GM21786 (cell line): ENCODE results near the gene AMMECR1.
A peak's percentile ranks its signal among the peaks of the same experiment; 100 is the strongest.

Source experiments
- ATAC-seq: cut with Tn5 transposase; IDR thresholded peaks from one replicate; pipeline ENCODE4 v1.9.1; 2021; ENCODE audit not compliant: unreplicated experiment

Gene AMMECR1

DNA sequence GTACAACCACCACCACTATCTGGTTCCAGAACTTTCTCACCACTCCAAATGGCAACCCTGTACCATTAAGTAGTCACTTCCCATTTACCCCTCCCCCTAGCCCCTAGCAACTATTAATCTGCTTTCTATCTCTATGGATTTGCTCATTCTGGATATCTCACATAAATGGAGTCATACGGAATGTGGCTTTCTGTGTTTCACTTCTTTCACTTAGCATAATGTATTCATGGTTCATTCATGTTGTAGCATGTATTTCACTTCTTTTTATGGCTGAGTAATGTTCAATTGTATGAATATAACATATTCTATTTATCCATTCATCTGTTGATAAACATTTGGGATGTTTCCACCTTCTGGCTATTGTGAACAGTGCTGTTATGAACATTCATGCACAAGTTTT, 104.7 kb downstream of the AMMECR1 start:
- no peak for ATAC-seq

DNA sequence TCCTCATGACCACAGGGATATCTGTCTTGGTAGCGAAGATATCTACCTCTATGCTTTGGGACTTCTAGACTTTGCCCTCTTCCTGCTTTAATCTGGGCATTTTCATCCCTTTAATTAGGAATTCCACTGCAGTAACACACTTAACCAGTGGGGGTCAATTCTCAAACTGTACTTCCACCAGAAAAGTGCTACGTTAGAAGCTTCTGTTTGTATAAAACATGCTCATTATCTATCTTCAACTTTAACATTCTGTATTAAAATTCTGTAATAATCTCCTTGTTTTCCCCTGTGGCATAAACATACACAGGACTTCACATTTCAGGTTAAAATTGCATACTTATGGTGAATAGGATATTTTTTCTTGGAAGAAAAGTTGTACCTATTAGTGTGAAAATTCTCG, 105.6 kb downstream of the AMMECR1 start:
- ATAC-seq, result no peak

DNA sequence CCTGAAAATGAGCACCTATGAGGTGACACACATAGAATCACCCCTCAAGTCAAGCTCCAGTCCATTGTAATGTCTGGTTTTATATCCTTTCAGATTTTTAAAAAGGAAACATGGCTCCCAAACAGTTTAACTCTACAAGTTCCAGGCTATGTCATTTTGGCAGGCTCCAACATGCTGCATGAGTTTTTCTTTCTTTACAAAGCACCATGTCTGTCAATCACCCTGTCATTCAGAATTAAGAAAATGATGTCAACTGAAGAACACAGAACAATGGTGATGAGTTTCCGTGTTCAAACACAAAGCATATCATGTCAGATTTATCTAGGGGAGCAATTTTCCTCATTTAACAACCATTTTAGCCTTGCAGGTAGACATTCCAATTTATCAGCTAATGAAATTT, 106.5 kb downstream of the AMMECR1 start:
- ATAC-seq, result no peak

DNA sequence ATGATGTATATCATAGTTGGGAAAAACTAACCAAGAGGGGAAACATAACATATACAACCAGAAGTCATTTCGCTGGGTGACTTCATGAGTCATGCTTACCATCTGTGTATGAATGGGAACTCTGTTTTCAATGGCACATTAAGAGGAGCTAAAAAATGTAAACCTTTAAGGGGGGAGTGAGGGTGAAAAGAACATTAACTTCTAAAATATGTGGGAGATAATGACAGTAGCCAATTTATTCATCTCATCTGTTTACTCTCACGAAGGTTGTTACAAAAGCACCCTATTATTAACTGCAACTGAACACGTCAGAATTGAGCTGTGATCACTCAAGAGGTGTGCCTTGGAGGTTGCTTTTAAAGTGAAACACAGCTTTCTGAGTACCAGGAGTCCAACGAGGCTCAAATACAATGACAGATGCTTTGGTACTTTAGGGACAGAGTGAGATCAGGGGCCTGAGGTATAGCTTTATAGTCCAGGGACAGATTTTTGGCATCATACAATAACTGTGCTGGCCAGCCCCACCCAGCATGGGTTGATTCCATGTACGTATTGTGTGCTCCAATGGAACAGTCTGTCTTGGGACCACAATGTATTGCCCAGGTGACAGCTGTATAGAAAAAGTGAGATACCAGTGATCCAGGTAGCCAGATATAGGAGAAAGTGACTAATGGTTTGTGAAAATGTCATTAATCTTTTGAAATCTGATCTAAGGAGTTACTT, 107.3 kb downstream of the AMMECR1 start:
- ATAC-seq, result no peak

DNA sequence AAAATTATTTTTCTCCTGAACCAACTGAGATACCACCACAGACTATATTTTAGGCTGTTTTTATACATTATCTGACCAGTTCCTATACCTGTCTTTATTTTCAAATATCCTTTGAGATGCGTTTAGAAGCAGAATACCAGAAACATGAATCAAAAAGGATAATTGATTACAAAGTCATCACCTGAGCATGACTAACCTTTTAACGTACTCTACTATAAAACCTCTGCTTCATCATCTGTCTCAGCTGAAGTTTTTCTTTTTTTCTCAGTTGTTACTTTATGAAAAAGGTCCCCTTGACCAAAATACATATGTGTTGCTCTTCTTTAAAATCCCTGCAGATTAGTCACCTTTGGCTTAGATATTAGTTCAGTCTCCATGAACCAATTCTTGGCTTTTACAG, 109.8 kb downstream of the AMMECR1 start:
- ATAC-seq, result no peak

DNA sequence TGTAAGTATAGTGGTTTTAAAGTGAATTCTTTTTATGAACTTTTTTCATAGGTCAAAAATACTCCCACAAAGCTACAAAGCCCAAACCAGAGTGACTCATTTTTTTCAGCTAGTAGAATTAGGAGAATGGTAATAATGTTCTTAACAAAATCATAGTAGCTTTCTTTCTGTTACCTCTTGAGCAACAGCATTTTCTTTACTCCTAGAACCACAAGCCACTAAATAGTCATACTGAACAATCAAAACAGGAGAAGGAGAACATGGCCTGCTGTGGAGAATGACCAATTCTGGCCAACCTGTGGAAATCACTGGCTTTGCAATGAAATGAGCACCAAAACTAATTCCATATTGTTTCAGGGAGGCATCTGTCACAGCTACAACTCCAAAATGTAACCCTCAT, 112.9 kb downstream of the AMMECR1 start:
- no peak for ATAC-seq

DNA sequence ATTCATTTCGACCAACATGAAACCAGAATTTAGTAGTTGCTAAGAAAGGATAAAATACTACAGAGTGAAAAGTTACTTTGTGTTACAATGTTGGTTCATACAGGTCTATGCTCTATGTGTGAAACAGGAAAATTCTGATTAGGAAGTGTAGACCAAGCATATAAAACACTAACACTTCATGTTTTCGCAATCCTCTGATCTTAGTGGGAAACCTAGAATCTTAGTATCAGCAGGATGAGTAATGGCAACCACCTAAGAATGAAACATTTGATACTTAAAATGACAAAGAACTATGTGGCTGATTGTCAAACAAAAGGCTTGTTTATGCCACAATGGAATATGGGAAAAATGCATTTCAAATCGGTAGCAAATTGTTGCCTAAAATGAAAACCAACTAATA, 116.1 kb downstream of the AMMECR1 start:
- ATAC-seq, result no peak

DNA sequence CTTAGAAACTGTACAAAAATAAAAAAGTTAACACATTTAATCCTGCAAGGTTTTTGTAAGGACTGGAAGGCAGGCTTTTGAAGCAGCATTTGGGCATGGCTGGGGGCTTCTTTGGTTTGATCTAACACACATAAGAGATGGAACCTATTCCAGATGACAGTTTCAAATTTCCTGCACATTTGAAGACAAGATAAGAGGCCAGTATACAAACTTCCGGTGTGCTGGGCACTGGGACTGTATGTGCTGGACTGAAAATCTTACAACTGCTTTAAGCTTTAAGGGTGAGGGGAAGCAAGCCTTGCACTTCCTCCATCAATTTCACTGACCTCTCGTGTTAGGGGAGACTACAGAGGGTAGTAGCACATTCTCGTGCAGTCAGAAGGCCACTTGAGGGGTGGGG, 122.9 kb downstream of the AMMECR1 start:
- ATAC-seq, result no peak

DNA sequence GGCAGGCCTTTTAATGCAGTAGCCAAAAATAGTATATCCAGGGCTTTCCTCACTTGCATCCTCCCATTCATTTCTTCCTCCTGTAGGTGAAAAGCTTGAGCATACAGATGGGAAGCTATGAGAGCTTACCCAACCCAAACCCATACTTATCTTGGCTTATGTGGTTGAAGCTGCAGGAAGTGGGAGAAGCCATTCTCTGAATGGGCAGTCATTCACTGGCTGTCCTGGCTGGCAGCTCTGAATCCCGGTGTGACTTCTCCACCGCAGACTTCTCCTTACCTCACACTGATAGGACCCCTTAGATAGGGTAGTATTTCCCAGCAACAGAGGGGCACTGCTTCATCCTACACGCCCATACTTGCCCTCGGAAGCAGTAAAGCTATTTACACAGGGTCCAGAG, 125.4 kb downstream of the AMMECR1 start:
- no peak for ATAC-seq

DNA sequence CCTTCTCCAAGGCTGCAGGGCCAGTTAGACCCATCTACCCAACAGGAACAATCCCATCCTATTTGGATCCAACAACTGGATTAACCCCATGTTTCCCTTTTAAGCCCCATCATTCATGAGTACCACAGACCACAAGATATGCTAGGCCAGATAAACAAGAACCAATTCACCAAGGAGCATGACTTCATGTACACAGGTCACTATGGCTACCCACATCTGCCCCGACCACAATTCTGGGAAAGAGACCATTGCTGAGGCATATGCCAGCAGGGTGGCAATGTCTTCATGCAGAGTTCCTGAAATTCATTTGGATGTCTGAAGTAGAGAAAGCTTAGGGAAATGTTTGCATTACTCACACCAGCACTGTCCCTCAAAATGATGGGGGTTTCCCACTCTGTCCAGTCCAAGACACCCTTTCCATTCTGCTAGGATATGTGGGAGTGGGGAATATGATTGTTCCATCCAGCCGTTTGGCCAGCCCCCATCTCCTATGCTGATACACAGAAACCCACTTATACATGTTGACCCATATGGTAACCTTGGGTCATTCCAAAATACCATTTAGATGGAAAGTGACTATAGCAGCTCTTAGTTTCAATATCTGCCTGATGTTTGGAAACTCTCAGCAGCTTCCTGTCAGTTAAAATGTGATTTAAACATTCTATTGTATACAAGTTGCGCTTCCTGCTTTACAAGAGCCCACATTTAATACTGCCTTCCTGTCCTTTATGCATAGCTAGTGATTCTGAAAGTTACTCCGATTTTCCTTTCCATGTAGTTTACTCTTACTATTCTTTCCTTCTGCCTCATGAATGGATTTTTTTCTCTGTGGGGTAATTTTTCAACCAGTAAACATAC, 129.0 kb downstream of the AMMECR1 start:
- no peak for ATAC-seq

DNA sequence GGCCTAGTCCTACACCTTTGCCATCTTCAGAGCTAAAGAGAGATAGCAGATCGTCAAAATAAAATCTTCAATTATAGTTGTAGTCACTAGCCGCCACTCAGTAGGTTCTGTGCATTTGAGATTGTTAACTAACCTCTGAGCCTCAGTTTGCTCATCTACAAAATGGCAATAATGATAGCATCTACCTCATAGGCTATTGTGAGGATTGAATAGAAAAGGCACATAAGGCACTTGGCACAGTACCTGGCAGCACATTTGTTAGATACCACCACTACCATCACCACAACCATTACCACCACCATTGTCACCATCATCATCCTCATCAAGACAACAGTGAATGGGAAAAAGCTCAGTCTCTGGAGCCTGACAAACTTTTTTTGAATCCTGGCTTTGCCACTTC, 134.6 kb downstream of the AMMECR1 start:
- no peak for ATAC-seq

DNA sequence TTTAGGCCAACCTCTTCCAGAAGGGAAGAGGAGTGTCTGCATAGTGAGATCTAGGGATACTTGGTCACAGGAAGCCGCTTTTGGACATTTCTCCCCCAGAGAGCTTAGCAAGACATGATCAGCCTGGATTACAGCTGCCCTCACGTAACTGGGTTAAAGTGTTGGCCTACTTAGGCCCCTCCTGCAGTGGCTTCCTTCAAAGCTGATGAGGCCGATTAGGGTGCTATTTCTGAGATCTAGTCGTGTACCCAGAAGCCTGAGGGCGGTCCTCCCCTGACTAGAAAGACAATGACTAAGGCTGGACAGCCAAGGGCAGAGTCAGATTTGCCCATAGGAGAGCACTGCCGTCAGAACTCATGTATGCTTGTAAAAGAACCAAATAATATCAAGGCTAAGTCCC, 135.0 kb downstream of the AMMECR1 start:
- no peak for ATAC-seq

DNA sequence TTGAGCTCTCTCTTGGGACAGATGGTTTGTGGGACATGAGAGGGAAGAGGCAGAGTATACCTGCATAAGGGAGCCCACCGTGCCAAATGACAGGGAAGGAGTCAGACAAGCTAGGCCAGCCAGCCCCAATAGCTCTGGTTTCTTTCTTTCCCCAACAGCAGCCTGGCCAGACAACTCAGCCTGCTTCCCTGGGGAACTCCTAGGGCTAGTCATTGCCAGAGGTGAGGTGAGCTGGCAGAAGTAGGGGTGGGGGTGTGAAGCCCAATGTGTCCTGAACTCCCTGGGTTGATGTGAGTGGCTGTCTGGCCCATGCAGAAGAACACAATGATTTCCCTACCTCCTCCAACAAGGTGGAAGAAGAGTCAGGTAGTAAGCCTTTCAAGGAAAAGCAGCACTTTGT, 135.5 kb downstream of the AMMECR1 start:
- ATAC-seq, result no peak

DNA sequence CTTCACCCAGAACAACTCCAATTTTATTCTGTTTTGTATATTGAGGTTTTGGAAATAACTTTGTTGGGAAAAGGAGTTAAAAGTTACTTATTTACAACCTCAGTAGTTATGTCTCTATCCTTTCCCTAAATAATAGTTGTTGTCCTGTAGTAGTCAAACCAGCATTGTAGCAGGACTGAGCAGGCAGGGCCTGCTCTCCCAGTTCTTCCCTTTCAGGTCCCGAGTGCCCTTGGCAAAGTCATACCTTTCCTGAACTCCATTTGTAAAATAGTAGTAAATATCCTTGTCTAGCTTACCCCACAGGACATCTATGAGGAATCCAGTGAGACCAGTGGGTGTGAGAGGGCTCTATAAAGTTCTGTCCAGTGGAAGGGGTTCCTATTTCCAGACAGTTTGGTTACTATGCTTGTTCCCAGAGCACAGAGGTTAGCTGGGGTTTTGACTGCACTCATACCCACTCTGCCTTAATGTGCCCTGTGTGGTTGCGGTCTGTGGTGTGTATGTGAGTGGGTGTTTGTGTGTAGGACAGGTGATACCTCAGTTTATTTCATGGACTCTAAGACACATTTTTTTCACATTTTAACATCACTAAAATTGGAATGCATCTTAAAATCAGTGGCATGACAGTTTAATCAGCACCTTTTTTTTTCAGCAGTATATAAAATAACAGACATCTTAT, 136.3 kb downstream of the AMMECR1 start:
- ATAC-seq, result no peak

DNA sequence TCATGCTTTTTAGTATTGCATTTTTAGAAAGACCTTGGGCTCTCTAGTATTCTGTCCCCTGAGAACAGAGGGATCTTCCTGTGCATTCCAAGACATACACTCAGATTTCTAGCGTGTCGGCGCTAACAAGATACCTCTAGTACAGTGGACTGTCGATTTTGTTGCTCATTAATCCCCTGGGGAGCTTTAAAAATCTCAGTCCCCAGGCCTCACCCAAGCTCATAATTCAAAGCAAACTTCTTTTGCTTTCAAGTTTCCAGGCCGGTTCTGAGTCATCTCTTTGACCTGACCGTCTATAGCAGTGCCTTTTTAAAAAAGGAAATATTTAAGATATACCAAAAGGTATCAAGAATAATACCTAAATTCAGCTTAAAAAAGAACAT, 137.0 kb downstream of the AMMECR1 start:
- peak; percentile 87 for ATAC-seq

DNA sequence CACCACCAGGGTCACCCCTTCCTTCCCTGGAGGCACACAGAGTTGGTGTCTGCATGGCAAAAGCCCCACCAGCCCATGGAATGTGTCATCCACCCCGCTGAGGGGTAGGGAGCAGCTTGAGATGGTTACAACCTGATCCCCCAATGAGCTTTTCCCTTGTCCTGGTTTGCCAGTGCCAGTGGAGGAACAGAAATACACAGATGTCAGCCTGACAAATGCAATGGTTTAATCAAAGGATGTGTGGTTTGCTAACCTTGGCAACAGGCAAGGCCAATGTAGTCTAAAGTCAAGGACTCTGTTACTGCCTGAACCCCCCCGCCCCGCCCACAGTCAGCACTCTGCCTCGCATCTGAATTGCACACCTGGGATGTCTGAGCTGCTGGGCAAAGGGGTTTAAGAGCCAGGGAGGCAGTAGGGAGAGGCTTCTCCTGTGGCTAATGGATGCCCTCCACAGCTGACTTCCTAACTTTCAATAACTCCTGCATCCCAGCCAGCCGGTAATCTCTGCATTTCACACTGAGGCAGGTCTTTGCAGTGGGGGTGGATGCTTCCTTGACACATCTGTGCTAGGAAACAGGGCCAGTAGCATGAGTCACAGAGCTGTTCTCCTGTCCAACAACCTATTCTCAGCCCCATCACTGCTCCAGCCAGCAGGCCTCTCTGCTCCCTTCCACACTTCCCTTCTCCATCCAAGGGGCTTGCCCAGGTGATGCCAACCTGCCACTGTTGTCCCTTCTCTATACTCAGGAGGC, 137.5 kb downstream of the AMMECR1 start:
- ATAC-seq, result peak; percentile 29

DNA sequence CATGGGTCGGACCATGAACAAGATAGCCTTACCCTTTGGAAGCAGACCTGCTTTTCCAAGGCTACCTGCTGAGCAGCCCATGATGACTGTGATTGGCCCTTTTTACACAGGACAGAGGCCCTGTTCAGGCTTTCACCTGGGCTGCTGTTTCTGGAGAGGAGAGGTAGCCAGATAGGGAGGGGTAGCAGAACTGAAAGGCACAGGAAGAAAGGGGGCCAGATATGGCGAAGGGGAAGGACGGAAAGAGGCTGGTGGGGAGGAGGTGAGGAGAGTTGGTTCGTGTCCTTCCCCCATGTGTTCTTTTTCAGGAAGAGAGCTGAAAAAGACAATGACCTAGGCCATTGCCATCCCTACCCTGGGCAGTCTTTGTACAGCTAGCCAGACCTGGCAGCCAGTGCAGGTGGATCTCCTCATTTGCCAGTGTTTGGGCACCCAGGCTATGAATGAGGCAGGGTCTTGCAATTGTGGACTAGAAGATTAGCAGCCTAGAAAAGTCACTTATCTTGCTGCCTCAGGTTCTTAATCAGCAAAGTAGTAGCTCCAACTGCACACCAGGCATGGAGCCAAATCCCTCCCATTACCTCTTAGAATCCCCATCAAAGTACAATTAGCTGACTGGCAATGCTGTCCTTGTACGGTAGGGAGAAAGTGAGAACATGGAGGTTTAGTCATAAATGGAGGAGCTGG, 139.6 kb downstream of the AMMECR1 start:
- ATAC-seq, result no peak

DNA sequence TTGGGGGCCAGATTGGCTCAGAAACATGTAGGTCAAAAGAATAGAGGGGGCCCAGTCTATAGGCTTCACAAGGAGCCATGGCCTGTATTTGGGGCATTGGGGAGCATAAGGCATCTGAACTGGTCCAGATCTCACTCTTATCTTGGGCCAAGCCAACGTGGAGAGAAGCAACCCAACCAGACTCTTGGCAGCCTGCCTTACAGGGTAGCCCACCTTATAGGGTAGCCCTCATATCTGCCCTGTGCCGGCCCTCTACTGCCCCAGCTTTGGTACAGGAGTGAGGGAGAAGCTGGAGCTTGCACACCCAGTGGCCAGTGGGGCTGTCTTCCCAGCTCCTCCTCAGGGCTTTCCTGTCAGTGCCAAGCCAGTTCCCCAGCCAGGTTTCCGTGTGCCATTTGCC, 142.2 kb downstream of the AMMECR1 start:
- no peak for ATAC-seq

DNA sequence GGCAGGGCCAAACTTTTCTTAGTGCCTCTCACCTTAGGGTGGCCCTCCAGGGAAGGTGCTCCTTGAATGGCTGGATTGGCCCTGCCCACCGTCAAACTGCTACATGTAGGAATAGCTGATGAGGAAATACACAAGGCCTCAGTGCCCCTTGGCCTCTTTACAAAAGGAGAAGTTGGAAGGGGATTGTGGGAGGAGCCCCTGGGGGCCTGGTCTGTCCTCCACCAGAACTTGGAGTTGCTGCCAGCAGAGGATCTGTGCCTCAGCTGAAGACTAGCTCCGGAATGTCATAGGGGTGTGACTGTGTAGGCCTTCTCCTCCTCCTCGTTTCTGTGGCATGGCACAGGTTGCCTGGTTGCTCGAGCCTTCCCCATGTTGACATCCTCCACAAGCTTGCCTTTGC, 142.7 kb downstream of the AMMECR1 start:
- no peak for ATAC-seq
